ENCODE results near the gene CALD1.

GRCh38 chr7:134943785-134944400 lies 164.5 kb downstream of the CALD1 start:
- no peak for TF ChIP-seq CTCF (IDR thresholded peaks at IDR 0.05; ENCODE audit: insufficient read depth, low read length, poor library complexity, severe bottlenecking)
- TF ChIP-seq EZH2phosphoT487 (conservative IDR thresholded peaks at IDR 0.05; ENCODE audit: low read length) = no peak

Measured in SU-DHL-6 (cell line).